Vagina (tissue), 2 donors: ENCODE data around the gene GPAT2.
"Not testable (repeated sequence)": the region's sequence is repeated elsewhere in the genome, so short reads cannot be mapped to it uniquely, and the experiment has no call there.

ENCODE experiments used
- CTCF ChIP-seq, 3 experiments: fragments of 450-650 bp in 2 of 3; fragments of 200-600 bp in 1 of 3; sonication (generic) in 1 of 3; IDR thresholded peaks; one replicate each; pipeline ENCODE4 v1.5.1; 2017 to 2019; ENCODE audit warnings: antibody characterized with exemption in 3 of 3, mild to moderate bottlenecking in 2 of 3, moderate library complexity in 2 of 3
- POLR2A ChIP-seq, 2 donors: fragments of 450-650 bp; IDR thresholded peaks; one replicate each; pipeline ENCODE4 v1.6.1; 2017; ENCODE audit warnings: antibody characterized with exemption in 2 of 2, mild to moderate bottlenecking in 2 of 2, moderate library complexity in 2 of 2

GRCh38 chr2:96063116-96063899 is 28.6 kb upstream of the GPAT2 start:
- TF ChIP-seq CTCF, POLR2A (IDR thresholded peaks at IDR 0.05): not testable (repeated sequence)
